Transverse colon (tissue), 4 donors: Measurements from ENCODE around the gene POLR3C. TPM values are rescaled to one million over a fixed set of nuclear protein-coding genes. Genes with fewer than 3 reads are reported as not detected.

ENCODE experiments used
- DNase-seq: peaks from one replicate; pipeline ENCODE4 v3.0.0-alpha.2; 2019
- H3K27ac ChIP-seq, 4 donors: fragments of 200-600 bp; sonication (generic); 2 replicates each; pipeline ENCODE4 v1.5.1; 2016 to 2018; ENCODE audit warnings: inconsistent platforms in 4 of 4
- H3K27me3 ChIP-seq: fragments of 200-600 bp; sonication (generic); 2 replicates; pipeline ENCODE4 v1.5.1; 2017; ENCODE audit warnings: inconsistent platforms
- H3K36me3 ChIP-seq, 4 donors: fragments of 200-600 bp; sonication (generic); 2 replicates each; pipeline ENCODE4 v1.5.1; 2017 to 2019; ENCODE audit warnings: inconsistent platforms in 4 of 4
- H3K4me1 ChIP-seq, 4 donors: fragments of 200-600 bp; sonication (generic); 2 replicates each; pipeline ENCODE4 v1.5.1; 2017 to 2020; ENCODE audit warnings: inconsistent platforms in 4 of 4
- H3K4me3 ChIP-seq, 4 donors: fragments of 200-600 bp; sonication (generic); 1 replicate in 1 of 4; 2 replicates in 3 of 4; pipeline versions ENCODE4 v1.5.1 to v1.6.1; 2017 to 2019; ENCODE audit warnings: inconsistent platforms in 4 of 4
- H3K9me3 ChIP-seq, 2 donors: fragments of 200-600 bp; sonication (generic); 2 replicates each; pipeline ENCODE4 v1.5.1; 2017 to 2019; ENCODE audit warnings: inconsistent platforms in 2 of 2
- CTCF ChIP-seq, 5 experiments: fragments of 200-600 bp in 3 of 5; fragments of 450-650 bp in 2 of 5; sonication (generic) in 3 of 5; IDR thresholded peaks; 1 replicate in 2 of 5; 2 replicates in 3 of 5; pipeline ENCODE4 v1.5.1; 2016 to 2017; ENCODE audit warnings: antibody characterized with exemption in 5 of 5, inconsistent platforms in 3 of 5, mild to moderate bottlenecking in 2 of 5, moderate library complexity in 1 of 5
- EP300 ChIP-seq: sonication (generic); formaldehyde crosslinking; IDR thresholded peaks from one replicate; pipeline ENCODE4 v1.6.1; 2017; ENCODE audit warnings: antibody characterized with exemption, low read depth
- POLR2A ChIP-seq: fragments of 450-650 bp; IDR thresholded peaks from one replicate; pipeline ENCODE4 v1.6.1; 2016; ENCODE audit warnings: antibody characterized with exemption, mild to moderate bottlenecking, moderate library complexity
- POLR2AphosphoS5 ChIP-seq, 3 donors: sonication (generic); formaldehyde crosslinking; IDR thresholded peaks; one replicate each; pipeline ENCODE4 v1.6.1; 2016; ENCODE audit warnings: antibody characterized with exemption in 3 of 3
- WGBS, 2 donors: methylation state at CpG; one replicate each; pipeline ENCODE4 v1.1.5; 2018; ENCODE audit warnings: low coverage in 1 of 2; 5-methylcytosine and 5-hydroxymethylcytosine counted together
- in situ Hi-C, 4 donors: fragments of 200-750 bp; cut with MboI; loops; one replicate each; pipeline versions ENCODE4 v1.15.0 to v1.15.1; 2017; ENCODE audit warnings: low sequenced_read_pairs in 3 of 4, low pct_ligation_motif_present in 1 of 4, low pct_unique_long_range_greater_than_20kb in 1 of 4
- intact Hi-C: fragments of 100-400 bp; cut with DNase I; formaldehyde crosslinking; loops from one replicate; pipeline ENCODE4 v1.15.1; 2023; ENCODE audit warnings: low total_unique reads
- total RNA-seq, 4 donors: library from RNA; depleted of rRNA; stranded (reverse); fragments of >200 nt; gene quantifications; one replicate each; pipeline ENCODE4 v1.1.0, GENCODE V29; 2016

POLR3C gene
- total RNA-seq, 4 donors from 2014 or later = 13.1 to 77.2 (median 29.0) TPM

GRCh38 chr1:145863282-145864018 lies 39.5 kb downstream of the POLR3C start:
- Histone ChIP-seq H3K9me3 (no peaks in the 10 kb centered on the region), H3K4me1 (peaks cover 0 to 8% (median 5%) of the 10 kb centered on the region in 4 donors), H3K4me3 (no peak overlapping the region), H3K36me3 (no peaks in the 10 kb centered on the region), H3K27me3 (no peaks in the 10 kb centered on the region), H3K27ac (no peak overlapping the region)
- WGBS, 2 donors = 71 to 100% methylated on average over 1 to 5 of the region's 5 CpGs
- DNase-seq = no peak
- TF ChIP-seq CTCF (IDR thresholded peaks at IDR 0.05) = no peak
- no peak for TF ChIP-seq EP300
- TF ChIP-seq POLR2AphosphoS5 (IDR thresholded peaks at IDR 0.05) = no peak
- TF ChIP-seq POLR2A = no peak
- intact Hi-C loops = no loop called here
- in situ Hi-C loops = no loop called here

GRCh38 chr1:145868232-145868631 lies 44.2 kb downstream of the POLR3C start:
- WGBS, 2 donors = 68 to 80% methylated on average over 1 to 4 of the region's 4 CpGs
- no peak for DNase-seq
- Histone ChIP-seq H3K27ac (no peak overlapping the region), H3K4me1 (peaks cover 0 to 16% (median 6%) of the 10 kb centered on the region in 4 donors), H3K4me3 (no peak overlapping the region), H3K36me3 (no peaks in the 10 kb centered on the region), H3K9me3 (no peaks in the 10 kb centered on the region), H3K27me3 (peaks cover 21% of the 10 kb centered on the region)
- no peak for TF ChIP-seq POLR2AphosphoS5 (IDR thresholded peaks at IDR 0.05)
- TF ChIP-seq POLR2A = no peak
- TF ChIP-seq EP300 = no peak
- TF ChIP-seq CTCF (IDR thresholded peaks at IDR 0.05) = no peak
- in situ Hi-C loops (no loop called here), intact Hi-C loops (no loop called here)

GRCh38 chr1:145871994-145872924 lies 48.3 kb downstream of the POLR3C start:
- in situ Hi-C loops = no loop called here
- Histone ChIP-seq H3K27me3 (peaks cover 26% of the 10 kb centered on the region), H3K4me1 (peaks cover 0 to 16% (median 6%) of the 10 kb centered on the region in 4 donors), H3K27ac (peak overlapping the region; percentile 76 to 88 (median 79)), H3K4me3 (peak overlapping the region; percentile 27 to 50 (median 32)), H3K9me3 (no peaks in the 10 kb centered on the region), H3K36me3 (no peaks in the 10 kb centered on the region)
- WGBS, 2 donors = 13 to 28% methylated on average over 6 to 46 of the region's 47 CpGs
- DNase-seq = peak; percentile 46
- TF ChIP-seq CTCF (IDR thresholded peaks at IDR 0.05) = no peak
- TF ChIP-seq POLR2A = no peak
- no peak for TF ChIP-seq POLR2AphosphoS5 (IDR thresholded peaks at IDR 0.05)
- no peak for TF ChIP-seq EP300
- intact Hi-C loops = no loop called here

GRCh38 chr1:145874646-145875045 lies 50.6 kb downstream of the POLR3C start:
- TF ChIP-seq CTCF (IDR thresholded peaks at IDR 0.05) = no peak
- no peak for TF ChIP-seq EP300
- TF ChIP-seq POLR2AphosphoS5 (IDR thresholded peaks at IDR 0.05) = no peak
- TF ChIP-seq POLR2A = no peak
- H3K4me1 ChIP-seq = peaks cover 0 to 16% (median 6%) of the 10 kb centered on the region in 4 donors
- intact Hi-C loops (no loop called here), in situ Hi-C loops (loop anchor here in 1 of 4 donors (25.0 kb wide), 1 partner anchor 138 kb away; the partner anchor contains the start of gene HJV)
- no peaks in the 10 kb centered on the region for H3K9me3 ChIP-seq
- DNase-seq = no peak
- H3K27ac ChIP-seq = no peak overlapping the region
- H3K4me3 ChIP-seq = no peak overlapping the region
- 96% methylated on average over 12 of the region's 12 CpGs; no CpG with 5 or more reads in 1 of the 2 donors for WGBS, 2 donors
- H3K27me3 ChIP-seq = peaks cover 26% of the 10 kb centered on the region
- no peaks in the 10 kb centered on the region for H3K36me3 ChIP-seq
